Measurements from ENCODE around the gene ABCA13. TPM values are rescaled to one million over a fixed set of nuclear protein-coding genes. Genes with fewer than 3 reads are reported as not detected.

Gene ABCA13
- total RNA-seq, 1 donor from 2014 or later, result 0.34 TPM

DNA sequence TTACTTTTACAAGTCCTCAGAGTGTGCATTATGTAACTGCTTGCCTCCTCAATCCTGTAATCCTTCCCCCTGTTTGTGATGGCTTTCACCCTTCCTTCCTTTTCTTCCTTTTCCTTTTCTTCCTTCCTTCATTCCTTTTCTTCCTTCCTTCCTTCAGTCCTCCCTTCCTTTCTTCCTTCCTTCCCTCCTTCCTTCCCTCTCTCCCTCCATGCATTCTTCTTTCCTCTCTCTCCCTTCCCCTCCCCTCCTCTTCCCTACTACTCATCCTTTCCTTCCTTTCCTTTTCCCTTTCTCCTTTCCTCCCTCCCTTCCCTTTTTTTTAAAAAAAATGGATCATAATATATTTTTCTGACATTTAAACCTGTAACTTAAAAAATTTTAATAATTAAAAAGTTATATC is 22.2 kb upstream of the ABCA13 start:
- H3K36me3 Mint-ChIP-seq (ENCODE audit: low read depth, unreplicated experiment), result no peaks in the 10 kb centered on the region
- H3K4me3 Mint-ChIP-seq (ENCODE audit: unreplicated experiment), result no peak overlapping the region
- Histone ChIP-seq H3K9me3 (ENCODE audit: insufficient read depth, low read depth, low read length) (no peaks in the 10 kb centered on the region), H3K27ac (ENCODE audit: low read depth, low read length) (no peak overlapping the region), H3K36me3 (ENCODE audit: insufficient read depth, low read length) (no peaks in the 10 kb centered on the region), H3K4me2 (ENCODE audit: low read length) (no peak overlapping the region), H3K27me3 (ENCODE audit: insufficient read depth, low read length) (peaks cover 4% of the 10 kb centered on the region), H3K9ac (ENCODE audit: low read length) (no peak overlapping the region), H3K79me2 (ENCODE audit: insufficient read depth, low read length) (no peaks in the 10 kb centered on the region), H2AFZ (ENCODE audit: low read depth, low read length) (no peak overlapping the region), H3K4me3 (ENCODE audit: insufficient read depth, low read depth, low read length) (no peak overlapping the region), H3K4me1 (ENCODE audit: insufficient read depth, low read length) (no peaks in the 10 kb centered on the region), H4K20me1 (ENCODE audit: insufficient read depth, low read length) (no peaks in the 10 kb centered on the region)
- peaks cover 4% of the 10 kb centered on the region for H3K4me1 Mint-ChIP-seq (ENCODE audit: low read depth, unreplicated experiment)
- FAIRE-seq (no peak), DNase-seq (ENCODE audit: low read depth) (no peak)
- no peak overlapping the region for H3K27ac Mint-ChIP-seq (ENCODE audit: unreplicated experiment)
- H3K9me3 Mint-ChIP-seq (ENCODE audit: unreplicated experiment), result no peaks in the 10 kb centered on the region
- no peak for TF ChIP-seq EZH2 (IDR thresholded peaks at IDR 0.05; ENCODE audit: insufficient read depth, low read length)
- no peak for TF ChIP-seq CTCF (IDR thresholded peaks at IDR 0.05; ENCODE audit: insufficient read depth, low read depth, low read length)
- H3K27me3 Mint-ChIP-seq (ENCODE audit: low read depth, unreplicated experiment), result no peaks in the 10 kb centered on the region

GRCh38 chr7:48150086-48150485 is 21.2 kb upstream of the ABCA13 start:
- Mint-ChIP-seq H3K4me1 (ENCODE audit: low read depth, unreplicated experiment) (peaks cover 4% of the 10 kb centered on the region), H3K36me3 (ENCODE audit: low read depth, unreplicated experiment) (no peaks in the 10 kb centered on the region), H3K9me3 (ENCODE audit: unreplicated experiment) (no peaks in the 10 kb centered on the region), H3K27ac (ENCODE audit: unreplicated experiment) (no peak overlapping the region), H3K4me3 (ENCODE audit: unreplicated experiment) (no peak overlapping the region), H3K27me3 (ENCODE audit: low read depth, unreplicated experiment) (no peaks in the 10 kb centered on the region)
- Histone ChIP-seq H3K36me3 (ENCODE audit: insufficient read depth, low read length) (no peaks in the 10 kb centered on the region), H3K9me3 (ENCODE audit: insufficient read depth, low read depth, low read length) (no peaks in the 10 kb centered on the region), H3K27me3 (ENCODE audit: insufficient read depth, low read length) (peaks cover 4% of the 10 kb centered on the region), H3K27ac (ENCODE audit: low read depth, low read length) (no peak overlapping the region), H3K4me1 (ENCODE audit: insufficient read depth, low read length) (no peaks in the 10 kb centered on the region), H3K79me2 (ENCODE audit: insufficient read depth, low read length) (no peaks in the 10 kb centered on the region), H2AFZ (ENCODE audit: low read depth, low read length) (no peak overlapping the region), H3K4me3 (ENCODE audit: insufficient read depth, low read depth, low read length) (no peak overlapping the region), H3K4me2 (ENCODE audit: low read length) (no peak overlapping the region), H3K9ac (ENCODE audit: low read length) (no peak overlapping the region), H4K20me1 (ENCODE audit: insufficient read depth, low read length) (no peaks in the 10 kb centered on the region)
- no peak for TF ChIP-seq CTCF (IDR thresholded peaks at IDR 0.05; ENCODE audit: insufficient read depth, low read depth, low read length)
- no peak for TF ChIP-seq EZH2 (IDR thresholded peaks at IDR 0.05; ENCODE audit: insufficient read depth, low read length)
- no peak for FAIRE-seq
- no peak for DNase-seq (ENCODE audit: low read depth)

GRCh38 chr7:48154792-48155413 is 16.4 kb upstream of the ABCA13 start:
- no peaks in the 10 kb centered on the region for H3K9me3 ChIP-seq (ENCODE audit: insufficient read depth, low read depth, low read length)
- Mint-ChIP-seq H3K4me1 (ENCODE audit: low read depth, unreplicated experiment) (peaks cover 5% of the 10 kb centered on the region), H3K36me3 (ENCODE audit: low read depth, unreplicated experiment) (no peaks in the 10 kb centered on the region), H3K4me3 (ENCODE audit: unreplicated experiment) (no peak overlapping the region), H3K27ac (ENCODE audit: unreplicated experiment) (no peak overlapping the region), H3K27me3 (ENCODE audit: low read depth, unreplicated experiment) (no peaks in the 10 kb centered on the region), H3K9me3 (ENCODE audit: unreplicated experiment) (no peaks in the 10 kb centered on the region)
- TF ChIP-seq CTCF (IDR thresholded peaks at IDR 0.05; ENCODE audit: insufficient read depth, low read depth, low read length), result peak; percentile 88
- no peak for TF ChIP-seq EZH2 (IDR thresholded peaks at IDR 0.05; ENCODE audit: insufficient read depth, low read length)
- peaks cover 10% of the 10 kb centered on the region for H3K4me1 ChIP-seq (ENCODE audit: insufficient read depth, low read length)
- no peaks in the 10 kb centered on the region for H3K36me3 ChIP-seq (ENCODE audit: insufficient read depth, low read length)
- FAIRE-seq, result peak; percentile 41
- H2AFZ ChIP-seq (ENCODE audit: low read depth, low read length), result peak overlapping the region; percentile 28
- H3K79me2 ChIP-seq (ENCODE audit: insufficient read depth, low read length), result no peaks in the 10 kb centered on the region
- no peak for DNase-seq (ENCODE audit: low read depth)
- no peak overlapping the region for H3K4me2 ChIP-seq (ENCODE audit: low read length)
- H3K9ac ChIP-seq (ENCODE audit: low read length), result no peak overlapping the region
- H3K27ac ChIP-seq (ENCODE audit: low read depth, low read length), result no peak overlapping the region
- H3K27me3 ChIP-seq (ENCODE audit: insufficient read depth, low read length), result peaks cover 6% of the 10 kb centered on the region
- H4K20me1 ChIP-seq (ENCODE audit: insufficient read depth, low read length), result no peaks in the 10 kb centered on the region
- H3K4me3 ChIP-seq (ENCODE audit: insufficient read depth, low read depth, low read length), result no peak overlapping the region
